ENCODE measurements around the gene LIPK. TPM values are rescaled to one million over a fixed set of nuclear protein-coding genes. Genes with fewer than 3 reads are reported as not detected.

Gene LIPK
- total and polyA plus RNA-seq, 2 experiments from 2014 or later, result not detected

- Mint-ChIP-seq H3K4me3 (no peak overlapping the region), H3K36me3 (ENCODE audit: low read depth) (no peaks in the 10 kb centered on the region), H3K27me3 (ENCODE audit: insufficient read depth, low read depth, poor library complexity) (no peaks in the 10 kb centered on the region), H3K27ac (no peak overlapping the region), H3K9me3 (no peaks in the 10 kb centered on the region), H3K4me1 (peaks cover 9% of the 10 kb centered on the region; the same call in 2 of the 3 replicates)
- ATAC-seq (no peak), DNase-seq (ENCODE audit: low spot score) (no peak)
- no peaks in the 10 kb centered on the region for H3K36me3 ChIP-seq (ENCODE audit: insufficient read depth)
- H3F3A ChIP-seq (replicated peaks; ENCODE audit: low read depth), result no peaks in the 10 kb centered on the region
- H2AFZ ChIP-seq, result no peak overlapping the region
- H3K4me1 ChIP-seq (ENCODE audit: insufficient read depth), result no peaks in the 10 kb centered on the region
- no peaks in the 10 kb centered on the region for H4K20me1 ChIP-seq (replicated peaks; ENCODE audit: insufficient read depth)
- no peak overlapping the region for H3K4me2 ChIP-seq
- H3K27ac ChIP-seq (ENCODE audit: low read depth), result no peak overlapping the region
- H3K9me2 ChIP-seq (ENCODE audit: insufficient read depth), result no peaks in the 10 kb centered on the region
- no peaks in the 10 kb centered on the region for H3K79me2 ChIP-seq (replicated peaks; ENCODE audit: insufficient read depth)
- no peak overlapping the region for H3K4me3 ChIP-seq
- no peaks in the 10 kb centered on the region; the same call in 1 of the 2 replicates for H3K27me3 ChIP-seq (ENCODE audit: insufficient read depth)
- TF ChIP-seq STAT1 (IDR thresholded peaks at IDR 0.05; ENCODE audit: unreplicated experiment) (no peak), ZNF331 (CRISPR knock-in tag; IDR thresholded peaks at IDR 0.05; ENCODE audit: low read depth) (no peak), NANOG (IDR thresholded peaks at IDR 0.05; ENCODE audit: borderline replicate concordance) (no peak), CREB1 (CRISPR knock-in tag; IDR thresholded peaks at IDR 0.05; ENCODE audit: low read depth) (no peak), JUNB (IDR thresholded peaks at IDR 0.05; ENCODE audit: unreplicated experiment) (no peak), ZNF114 (CRISPR knock-in tag; IDR thresholded peaks at IDR 0.05) (no peak), CTCF (conservative IDR thresholded peaks at IDR 0.05; ENCODE audit: low read depth in 2 of 2) (no peak), EZH2phosphoT487 (IDR thresholded peaks at IDR 0.05; ENCODE audit: unreplicated experiment) (no peak)
These were observed 94.4 kb downstream of the LIPK start for GRCh38 chr10:88800152-88801125.

Other genes with a start within 250 kb of the LIPK start
- 7.7 and 15.2 TPM in 2 replicates for gene RNLS, start 122.9 kb upstream of the LIPK start, total RNA-seq (2014; rRNA removed; shearing (Covaris generic))
- 5.7 and 8.8 TPM in 2 replicates for gene RNLS, start 122.9 kb upstream of the LIPK start, polyA plus RNA-seq (2016; fragmentation: Nextera tagmentation; extraction: Ambion mirVana)
- gene LIPJ, start 119.5 kb upstream of the LIPK start, total RNA-seq (2014; rRNA removed; shearing (Covaris generic)), result 0.04 and 0.14 TPM in 2 replicates
- gene LIPJ, start 119.5 kb upstream of the LIPK start, polyA plus RNA-seq (2016; fragmentation: Nextera tagmentation; extraction: Ambion mirVana), result not detected in 2 replicates
- gene LIPF, start 41.8 kb upstream of the LIPK start, total RNA-seq (2014; rRNA removed; shearing (Covaris generic)), result not detected in 2 replicates
- gene LIPF, start 41.8 kb upstream of the LIPK start, polyA plus RNA-seq (2016; fragmentation: Nextera tagmentation; extraction: Ambion mirVana), result not detected in 2 replicates
- gene LIPN, start 53.8 kb downstream of the LIPK start, total RNA-seq (2014; rRNA removed; shearing (Covaris generic)), result not detected in 2 replicates
- not detected in 2 replicates for gene LIPN, start 53.8 kb downstream of the LIPK start, polyA plus RNA-seq (2016; fragmentation: Nextera tagmentation; extraction: Ambion mirVana)
- not detected in 2 replicates for gene LIPM, start 96.5 kb downstream of the LIPK start, total RNA-seq (2014; rRNA removed; shearing (Covaris generic))
- gene LIPM, start 96.5 kb downstream of the LIPK start, polyA plus RNA-seq (2016; fragmentation: Nextera tagmentation; extraction: Ambion mirVana), result not detected in 2 replicates
- gene ANKRD22, start 145.6 kb downstream of the LIPK start, total RNA-seq (2014; rRNA removed; shearing (Covaris generic)), result not detected in 2 replicates
- gene ANKRD22, start 145.6 kb downstream of the LIPK start, polyA plus RNA-seq (2016; fragmentation: Nextera tagmentation; extraction: Ambion mirVana), result not detected in 2 replicates
- gene STAMBPL1, start 174.0 kb downstream of the LIPK start, total RNA-seq (2014; rRNA removed; shearing (Covaris generic)), result 11.5 and 12.5 TPM in 2 replicates
- gene STAMBPL1, start 174.0 kb downstream of the LIPK start, polyA plus RNA-seq (2016; fragmentation: Nextera tagmentation; extraction: Ambion mirVana), result 1.8 and 2.5 TPM in 2 replicates
- gene ACTA2, start 246.5 kb downstream of the LIPK start, total RNA-seq (2014; rRNA removed; shearing (Covaris generic)), result 2.4 and 9.4 TPM in 2 replicates
- 3.4 and 3.9 TPM in 2 replicates for gene ACTA2, start 246.5 kb downstream of the LIPK start, polyA plus RNA-seq (2016; fragmentation: Nextera tagmentation; extraction: Ambion mirVana)